ENCODE data around the gene SLC16A13.
"Not testable (repeated sequence)": the region's sequence is repeated elsewhere in the genome, so short reads cannot be mapped to it uniquely, and the experiment has no call there.

Gene SLC16A13

GRCh38 chr17:7034955-7035590 lies 742 bp upstream of the SLC16A13 start:
- FAIRE-seq = no peak

- FAIRE-seq = no peak
These were observed 2.4 kb downstream of the SLC16A13 start for GRCh38 chr17:7038025-7038862.

DNA sequence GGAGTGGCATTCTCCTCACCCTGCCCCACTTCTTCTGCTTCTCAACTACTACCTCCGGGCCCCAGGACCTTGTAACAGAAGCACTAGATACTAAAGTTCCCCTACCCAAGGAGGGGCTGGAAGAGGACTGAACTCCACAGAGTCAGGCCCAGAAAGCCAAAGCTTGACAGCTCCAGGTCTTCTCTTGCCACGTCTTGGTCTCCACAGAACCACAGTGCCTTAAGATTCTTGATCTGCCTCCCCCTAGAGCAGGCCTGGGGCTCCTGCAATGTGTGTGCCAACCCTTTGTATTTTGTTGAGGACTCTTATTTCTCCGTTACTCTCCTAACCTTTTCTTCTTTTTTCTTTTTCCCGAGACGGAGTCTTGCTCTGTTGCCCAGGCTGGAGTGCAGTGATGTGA lies 4.0 kb downstream of the SLC16A13 start:
- no peak for FAIRE-seq

GRCh38 chr17:7041607-7042500 lies 6.0 kb downstream of the SLC16A13 start:
- FAIRE-seq = no peak

DNA sequence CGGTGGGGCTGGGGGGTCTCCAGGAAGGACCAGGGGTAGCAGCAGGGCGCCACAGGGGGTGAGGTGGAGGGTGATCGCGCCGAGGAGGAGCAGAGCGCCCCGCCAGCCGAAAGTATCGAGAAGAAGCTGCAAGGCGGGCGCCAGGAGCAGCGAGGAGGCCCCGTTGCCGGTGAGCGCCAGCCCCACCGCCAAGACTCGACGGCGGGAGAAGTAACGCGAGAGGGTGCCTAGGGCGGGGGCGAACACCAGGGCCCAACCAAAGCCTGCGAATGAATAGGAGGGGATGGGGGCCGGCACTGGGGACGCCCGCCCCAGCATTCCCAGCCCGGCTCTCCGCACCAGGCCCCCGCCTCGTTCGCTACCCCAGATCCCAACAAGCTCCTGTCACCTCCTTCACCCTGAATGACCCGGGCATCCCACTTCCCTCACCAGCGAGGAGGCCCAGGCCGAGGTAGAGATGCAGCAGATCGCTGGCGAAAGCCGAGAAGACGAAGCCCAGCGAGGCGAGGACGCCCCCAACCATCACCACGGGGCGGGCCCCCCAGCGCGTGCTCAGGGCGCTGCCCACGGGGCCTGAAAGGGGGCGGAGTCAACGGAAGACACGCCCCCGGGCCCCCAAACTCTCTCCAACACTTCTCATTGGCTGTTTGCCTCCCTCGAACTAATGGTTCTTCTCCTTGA lies 6.8 kb downstream of the SLC16A13 start:
- no peak for FAIRE-seq

DNA sequence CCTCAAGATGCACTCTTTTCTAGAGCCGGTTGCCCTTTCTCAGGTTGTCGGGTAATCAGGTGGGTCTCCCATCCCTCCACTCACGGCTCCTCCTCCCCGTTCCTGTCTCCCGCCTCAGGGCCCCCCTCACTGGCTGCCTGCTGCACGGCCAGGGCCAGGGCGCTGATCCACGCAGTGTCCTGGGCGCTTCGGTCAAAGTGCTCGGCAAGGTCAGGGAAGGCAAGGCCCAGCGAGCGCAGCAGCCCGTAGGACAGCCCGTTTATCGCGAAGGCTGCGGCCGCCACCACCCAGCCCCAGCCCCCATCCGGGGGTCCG lies 7.3 kb downstream of the SLC16A13 start:
- no peak for FAIRE-seq

DNA sequence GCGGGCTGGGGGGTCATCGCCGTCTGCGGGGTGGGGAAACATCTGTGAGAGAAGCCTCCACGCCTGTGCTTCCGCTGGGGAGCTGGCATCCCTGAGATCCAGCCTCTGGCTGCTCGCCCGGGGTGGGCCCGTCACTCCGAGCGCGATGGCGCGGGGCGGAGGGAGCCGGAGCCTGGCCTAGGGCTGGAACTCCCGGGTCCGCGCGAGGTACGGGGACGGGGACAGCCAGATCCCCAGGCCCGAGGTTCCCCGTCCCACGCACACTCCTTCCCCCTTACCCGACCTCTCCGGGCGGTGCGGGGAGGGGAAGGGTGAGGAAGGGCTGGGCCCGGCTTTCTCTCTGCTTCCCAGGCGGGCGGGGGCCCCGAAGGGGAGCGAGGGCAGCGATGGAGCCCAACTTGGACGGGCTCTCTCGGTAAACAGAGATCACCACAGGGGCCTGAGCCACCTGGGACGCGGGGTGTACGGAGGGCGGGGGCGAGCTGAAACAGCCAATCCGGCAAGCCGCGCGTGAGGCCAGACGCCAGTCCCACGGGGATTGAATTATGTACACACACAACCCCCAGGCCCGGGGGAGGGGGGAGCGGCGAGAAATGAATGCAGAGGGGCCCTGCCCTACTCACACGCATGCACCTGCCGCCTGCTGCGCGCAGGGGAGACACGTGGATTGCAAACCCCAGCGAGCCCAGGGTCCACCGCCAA lies 7.8 kb downstream of the SLC16A13 start, which contains the start of gene SLC16A11:
Gene SLC16A11 (minus strand): TSS at position 596 of the 702 bp plus-strand sequence. CDS start 579 bp downstream, at position 17.
- no peak for FAIRE-seq

DNA sequence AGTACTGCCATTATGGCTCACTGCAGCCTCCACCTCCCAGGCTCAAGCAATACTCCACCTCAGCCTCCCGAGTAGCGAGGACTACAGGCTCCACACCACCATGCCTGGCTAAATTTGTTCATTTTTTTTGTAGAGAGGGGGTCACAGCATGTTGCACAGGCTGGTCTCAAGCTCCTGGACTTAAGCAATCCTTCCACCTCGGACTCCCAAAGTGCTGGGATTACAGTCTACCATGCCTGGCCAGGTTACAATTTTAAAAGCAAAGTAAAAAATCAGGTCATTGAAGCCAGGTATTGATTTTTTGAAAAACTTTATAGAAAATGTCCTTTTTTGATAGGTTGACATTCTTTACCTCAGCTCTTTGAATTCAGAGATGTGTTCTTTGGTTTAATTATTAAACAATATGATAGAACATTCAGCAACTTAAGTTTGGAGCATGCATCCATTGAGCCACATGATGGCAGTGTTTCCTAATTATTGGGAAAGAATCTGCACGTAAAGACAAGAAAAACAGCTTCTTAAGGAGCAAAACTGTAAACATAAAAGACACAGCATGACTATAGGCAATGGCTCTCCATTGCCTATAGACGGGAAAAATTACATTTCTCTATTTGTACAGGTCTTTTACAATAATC lies 9.8 kb downstream of the SLC16A13 start:
- FAIRE-seq = peak; percentile 95

DNA sequence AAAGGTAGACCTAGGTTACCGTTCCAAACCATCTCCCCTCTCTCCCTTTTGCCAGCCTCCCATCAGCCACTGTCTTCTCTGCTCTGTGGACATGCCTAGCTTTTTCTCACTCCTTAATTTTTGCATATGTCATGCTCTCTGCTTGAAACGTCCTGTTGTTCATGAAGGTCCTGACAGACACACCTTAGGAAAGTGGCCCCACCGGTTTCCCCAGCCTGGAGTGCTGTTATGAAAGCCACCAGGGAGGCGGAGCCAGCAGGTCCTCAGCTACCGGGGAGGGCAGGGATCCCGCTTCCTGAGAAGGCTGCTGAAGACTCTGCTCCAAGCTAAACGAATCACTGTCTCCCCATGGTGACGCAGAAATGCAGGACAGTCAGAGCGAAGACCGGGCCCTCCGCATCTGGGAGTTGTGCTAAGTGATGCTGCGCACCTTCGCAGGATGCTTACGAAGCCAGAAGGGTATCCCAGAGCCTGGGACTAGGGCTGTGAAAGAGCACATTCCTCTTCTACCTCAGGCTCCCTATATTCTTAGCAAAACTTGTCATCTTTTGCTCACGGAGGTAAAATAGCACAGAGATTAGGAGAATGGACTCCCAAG lies 10.4 kb downstream of the SLC16A13 start:
- no peak for FAIRE-seq

GRCh38 chr17:7046725-7047397 lies 11.0 kb downstream of the SLC16A13 start:
- FAIRE-seq = not testable (repeated sequence)

DNA sequence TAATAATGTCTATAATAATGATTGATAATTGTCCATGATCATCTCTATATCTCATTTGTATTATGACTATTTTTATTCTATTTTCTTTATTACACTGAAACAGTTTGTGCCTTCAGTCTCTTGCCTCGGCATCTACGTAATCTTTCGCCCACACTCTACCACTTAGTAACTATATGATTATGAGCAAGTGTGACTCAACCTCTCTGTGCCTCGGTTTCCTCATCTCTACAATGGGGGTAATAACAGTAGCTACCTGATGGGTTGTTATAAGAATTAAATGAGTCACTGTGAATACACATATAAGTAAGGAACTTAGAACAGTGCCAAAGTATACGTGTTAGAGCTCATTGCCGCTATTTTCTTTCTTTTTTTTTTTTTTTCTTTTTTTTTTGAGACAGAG lies 11.8 kb downstream of the SLC16A13 start:
- FAIRE-seq = no peak

DNA sequence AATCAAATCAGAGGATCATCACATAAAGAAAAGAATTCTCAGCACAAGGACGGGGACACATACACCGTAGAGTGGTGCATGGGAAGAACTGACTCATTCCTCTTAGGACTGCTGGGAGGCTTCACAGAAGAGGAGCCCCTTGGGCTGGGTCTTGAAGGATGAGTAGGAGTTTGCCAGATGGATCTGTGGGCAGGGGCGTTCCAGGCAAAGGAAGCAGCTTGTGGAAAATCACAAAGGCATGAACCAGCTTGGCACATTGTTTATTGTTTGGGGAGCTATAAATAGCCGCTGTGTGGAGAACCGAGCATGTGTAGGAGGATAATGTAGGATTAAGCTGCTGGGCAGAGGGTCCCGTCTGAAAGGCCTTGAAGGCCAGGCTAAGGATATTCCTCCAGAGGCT lies 13.2 kb downstream of the SLC16A13 start:
- no peak for FAIRE-seq

GRCh38 chr17:7050583-7050982 lies 14.8 kb downstream of the SLC16A13 start:
- FAIRE-seq = not testable (repeated sequence)

GRCh38 chr17:7056386-7056785 lies 20.6 kb downstream of the SLC16A13 start:
- no peak for FAIRE-seq

DNA sequence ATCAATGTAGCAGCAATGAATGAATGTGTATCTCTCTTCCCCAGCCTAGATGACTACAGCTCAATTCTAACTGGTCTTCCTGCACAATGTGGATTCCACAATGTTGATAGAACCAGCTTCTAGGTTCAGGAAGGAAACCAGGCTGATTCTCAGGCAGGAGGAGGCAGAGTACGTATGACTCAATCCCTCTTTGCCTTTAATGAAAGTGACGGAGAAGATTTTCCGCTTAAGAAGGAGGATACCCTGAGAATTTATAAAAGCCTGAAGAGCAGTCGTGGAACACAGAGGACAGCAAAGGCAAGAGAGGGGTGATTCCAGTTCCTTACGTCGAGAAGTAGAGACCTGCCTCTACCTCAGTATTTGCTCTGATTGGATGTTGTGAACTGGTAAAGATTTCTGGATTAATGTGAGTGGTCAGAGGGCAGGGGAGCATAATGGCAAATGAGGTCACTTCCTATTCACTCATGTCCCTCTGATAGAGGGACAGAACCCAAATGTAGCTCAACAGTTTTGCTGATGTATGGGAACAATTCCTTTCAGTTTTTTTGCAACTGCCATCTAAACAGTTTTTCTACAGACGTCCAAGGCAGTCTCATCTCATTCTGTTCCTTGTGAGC lies 23.1 kb downstream of the SLC16A13 start:
- no peak for FAIRE-seq

DNA sequence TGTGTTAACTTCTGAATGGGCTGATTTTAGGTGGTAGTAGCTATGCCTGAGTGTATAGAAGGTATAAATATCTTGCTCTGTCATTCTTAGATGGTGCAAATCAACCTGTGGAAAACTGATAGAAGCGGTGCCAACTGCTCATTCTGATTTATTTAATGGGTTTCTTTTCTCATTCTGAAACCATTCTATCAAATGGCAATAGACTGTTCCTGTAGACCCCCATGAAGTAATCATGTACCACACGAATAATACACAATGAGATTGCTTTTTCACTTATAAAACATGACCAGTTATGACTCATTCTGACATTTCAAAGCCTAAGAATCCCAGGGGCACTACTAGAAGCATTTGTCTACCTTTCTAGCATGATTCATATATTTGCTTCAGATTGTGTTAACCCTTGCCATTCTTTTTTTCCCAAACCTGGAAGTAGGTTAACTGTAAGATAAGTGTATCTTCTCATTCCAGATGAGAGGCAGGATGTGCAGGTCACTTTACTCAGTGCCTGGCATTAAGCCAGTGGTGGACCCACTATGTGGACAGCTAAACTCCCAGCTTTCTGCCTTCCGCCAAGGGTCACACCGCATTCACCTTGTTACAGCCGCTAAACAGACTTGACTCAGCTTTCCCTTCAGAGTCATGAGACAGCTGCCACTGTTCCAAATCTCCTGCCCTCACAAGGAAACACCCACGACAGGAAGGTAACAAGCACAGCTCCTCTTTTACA lies 24.5 kb downstream of the SLC16A13 start:
- FAIRE-seq = no peak

DNA sequence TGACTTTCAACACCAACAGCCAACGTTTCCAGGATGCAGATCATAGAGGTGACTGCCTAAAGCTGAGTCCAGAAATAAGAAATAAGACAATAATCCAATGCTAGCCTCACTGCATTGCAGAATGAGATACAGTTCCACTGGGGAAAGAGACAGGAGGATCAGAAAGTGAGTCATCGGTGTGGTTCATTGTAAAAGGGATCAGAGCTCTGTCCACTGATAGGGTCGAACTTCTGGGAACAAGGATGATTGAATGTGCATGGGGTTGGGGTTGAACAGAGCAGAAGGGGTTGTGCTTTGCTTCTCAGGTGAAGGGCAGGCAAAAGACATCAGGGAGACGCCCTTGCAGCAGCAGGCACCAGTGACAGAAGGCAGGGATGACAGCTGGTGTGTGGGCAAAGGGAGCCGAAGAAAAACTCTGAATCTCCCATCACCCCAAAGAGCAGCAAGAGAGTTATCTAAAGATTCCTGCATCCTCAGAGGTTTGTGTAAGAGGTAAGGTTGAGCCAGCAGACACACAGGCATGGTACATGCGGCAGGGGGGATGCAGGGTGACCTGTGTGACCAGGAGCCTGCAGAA lies 27.8 kb downstream of the SLC16A13 start:
- no peak for FAIRE-seq

DNA sequence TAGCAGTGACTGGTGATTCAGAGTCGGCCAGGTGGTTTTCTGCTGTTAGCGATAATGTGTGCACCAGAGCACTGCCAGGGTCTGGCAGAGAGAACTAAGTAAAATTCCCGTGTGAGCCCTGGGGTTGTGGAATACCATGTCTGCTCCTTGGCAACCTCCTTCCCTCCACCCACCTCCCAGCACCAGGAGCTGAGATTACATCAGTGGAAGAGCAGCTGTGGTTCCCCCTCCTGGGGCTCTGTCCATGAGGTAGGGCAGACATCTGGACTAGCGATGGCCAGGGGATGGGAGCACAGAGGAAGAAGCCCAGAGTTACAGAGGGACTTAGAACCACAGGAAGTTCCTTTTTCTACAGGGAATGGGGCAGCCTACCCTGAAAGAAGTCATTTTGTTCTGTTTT lies 28.4 kb downstream of the SLC16A13 start:
- no peak for FAIRE-seq

- FAIRE-seq = no peak
These were observed 31.4 kb downstream of the SLC16A13 start for GRCh38 chr17:7067198-7067597.

All from islet of Langerhans (tissue), 1 donor.